SU-DHL-6 (cell line): ENCODE results near the gene ATP6V1C2.

Experiments used
- H2AFZ ChIP-seq: fragments of 200-600 bp; sonication (generic); 2 replicates; pipeline ENCODE4 v1.6.1; 2014; ENCODE audit warnings: low read depth, mild to moderate bottlenecking, moderate library complexity, mixed read lengths, antibody characterized with exemption, low read length; ENCODE audit not compliant: severe bottlenecking
- H3F3A ChIP-seq: fragments of 200-600 bp; shearing (Covaris generic); 2 replicates; pipeline ENCODE4 v1.6.0; 2016; ENCODE audit warnings: antibody characterized with exemption, mild to moderate bottlenecking; ENCODE audit not compliant: insufficient read depth
- H3K27ac ChIP-seq: fragments of 200-600 bp; sonication (generic); 2 replicates; pipeline ENCODE4 v1.5.1; 2016; ENCODE audit warnings: low read depth, mild to moderate bottlenecking, low read length, moderate library complexity, mixed read lengths
- H3K27me3 ChIP-seq: fragments of 200-600 bp; sonication (generic), shearing (Covaris generic); 2 replicates; pipeline ENCODE4 v1.6.0; 2014; ENCODE audit warnings: mild to moderate bottlenecking, low read length
- H3K36me3 ChIP-seq: fragments of 200-600 bp; sonication (generic); 2 replicates; pipeline ENCODE4 v1.6.1; 2014; ENCODE audit warnings: mild to moderate bottlenecking, low read length, mixed read lengths
- H3K4me2 ChIP-seq: fragments of 300-600, 200-600 bp; shearing (Covaris generic), sonication (generic); 2 replicates; pipeline ENCODE4 v1.6.0; 2014; ENCODE audit warnings: low read length, low read depth, mild to moderate bottlenecking; ENCODE audit not compliant: poor library complexity, severe bottlenecking
- H3K4me3 ChIP-seq: fragments of 200-600 bp; sonication (generic); 2 replicates; pipeline ENCODE4 v1.5.1; 2014; ENCODE audit warnings: antibody characterized with exemption, low read length, mild to moderate bottlenecking, mixed read lengths; ENCODE audit not compliant: insufficient read depth, poor library complexity, severe bottlenecking
- H3K79me2 ChIP-seq: fragments of 200-600 bp; sonication (generic); 2 replicates; pipeline ENCODE4 v1.6.1; 2014; ENCODE audit warnings: mild to moderate bottlenecking, low read length, moderate library complexity; ENCODE audit not compliant: insufficient read depth
- H3K9ac ChIP-seq: fragments of 200-600 bp; sonication (generic); 2 replicates; pipeline ENCODE4 v1.7.0; 2014; ENCODE audit warnings: mild to moderate bottlenecking, low read length
- H3K9me2 ChIP-seq: fragments of 200-600 bp; sonication (generic); replicated peaks from 2 replicates; pipeline ENCODE4 v1.6.1; 2014; ENCODE audit warnings: low read length; ENCODE audit not compliant: insufficient read depth
- H3K9me3 ChIP-seq: fragments of 200-600 bp; sonication (generic); 2 replicates; pipeline ENCODE4 v1.6.1; 2014; ENCODE audit warnings: low read length, mixed read lengths; ENCODE audit not compliant: insufficient read depth
- H4K20me1 ChIP-seq: fragments of 200-600 bp; sonication (generic); 2 replicates; pipeline ENCODE4 v1.6.1; 2014; ENCODE audit warnings: low read depth, mild to moderate bottlenecking, antibody characterized with exemption, low read length, moderate library complexity, mixed read lengths
- EZH2phosphoT487 ChIP-seq: fragments of 200-600 bp; sonication (generic), shearing (Covaris generic); conservative IDR thresholded peaks from 2 replicates; pipeline ENCODE4 v1.6.1; 2018; ENCODE audit warnings: mild to moderate bottlenecking, antibody characterized with exemption, low read length, moderate library complexity, mixed read lengths
- TF ChIP-seq, protein P1 (sequence below): fragments of 200-600 bp; sonication (generic); IDR thresholded peaks from one replicate; pipeline ENCODE4 v1.5.1; 2017; ENCODE audit warnings: antibody characterized with exemption, mild to moderate bottlenecking, low read length, moderate library complexity; ENCODE audit not compliant: insufficient read depth, poor library complexity, severe bottlenecking

The ATP6V1C2 gene

GRCh38 chr2:10774394-10774793, 53.0 kb downstream of the ATP6V1C2 start:
- H3K27ac ChIP-seq: no peak overlapping the region
- H4K20me1 ChIP-seq: no peaks in the 10 kb centered on the region
- TF ChIP-seq EZH2phosphoT487: no peak
- TF ChIP-seq, protein P1, sequence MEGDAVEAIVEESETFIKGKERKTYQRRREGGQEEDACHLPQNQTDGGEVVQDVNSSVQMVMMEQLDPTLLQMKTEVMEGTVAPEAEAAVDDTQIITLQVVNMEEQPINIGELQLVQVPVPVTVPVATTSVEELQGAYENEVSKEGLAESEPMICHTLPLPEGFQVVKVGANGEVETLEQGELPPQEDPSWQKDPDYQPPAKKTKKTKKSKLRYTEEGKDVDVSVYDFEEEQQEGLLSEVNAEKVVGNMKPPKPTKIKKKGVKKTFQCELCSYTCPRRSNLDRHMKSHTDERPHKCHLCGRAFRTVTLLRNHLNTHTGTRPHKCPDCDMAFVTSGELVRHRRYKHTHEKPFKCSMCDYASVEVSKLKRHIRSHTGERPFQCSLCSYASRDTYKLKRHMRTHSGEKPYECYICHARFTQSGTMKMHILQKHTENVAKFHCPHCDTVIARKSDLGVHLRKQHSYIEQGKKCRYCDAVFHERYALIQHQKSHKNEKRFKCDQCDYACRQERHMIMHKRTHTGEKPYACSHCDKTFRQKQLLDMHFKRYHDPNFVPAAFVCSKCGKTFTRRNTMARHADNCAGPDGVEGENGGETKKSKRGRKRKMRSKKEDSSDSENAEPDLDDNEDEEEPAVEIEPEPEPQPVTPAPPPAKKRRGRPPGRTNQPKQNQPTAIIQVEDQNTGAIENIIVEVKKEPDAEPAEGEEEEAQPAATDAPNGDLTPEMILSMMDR: no peak
- H3K9ac ChIP-seq: no peak overlapping the region
- H2AFZ ChIP-seq: no peak overlapping the region
- H3K9me2 ChIP-seq: no peaks in the 10 kb centered on the region
- H3K9me3 ChIP-seq: no peaks in the 10 kb centered on the region
- H3K79me2 ChIP-seq: no peaks in the 10 kb centered on the region
- no peak overlapping the region for H3K4me3 ChIP-seq
- no peaks in the 10 kb centered on the region for H3K27me3 ChIP-seq
- no peaks in the 10 kb centered on the region for H3F3A ChIP-seq
- no peak overlapping the region for H3K4me2 ChIP-seq
- no peaks in the 10 kb centered on the region for H3K36me3 ChIP-seq

- TF ChIP-seq EZH2phosphoT487: no peak
- TF ChIP-seq, protein P1: no peak
- Histone ChIP-seq H3K9me3 (no peaks in the 10 kb centered on the region), H2AFZ (no peak overlapping the region), H3K27ac (no peak overlapping the region), H3K27me3 (no peaks in the 10 kb centered on the region), H4K20me1 (no peaks in the 10 kb centered on the region), H3K4me2 (no peak overlapping the region), H3K4me3 (no peak overlapping the region), H3K79me2 (no peaks in the 10 kb centered on the region), H3K9ac (no peak overlapping the region), H3K36me3 (no peaks in the 10 kb centered on the region), H3K9me2 (no peaks in the 10 kb centered on the region), H3F3A (no peaks in the 10 kb centered on the region)
These were observed 53.8 kb downstream of the ATP6V1C2 start for GRCh38 chr2:10775021-10775780.

DNA sequence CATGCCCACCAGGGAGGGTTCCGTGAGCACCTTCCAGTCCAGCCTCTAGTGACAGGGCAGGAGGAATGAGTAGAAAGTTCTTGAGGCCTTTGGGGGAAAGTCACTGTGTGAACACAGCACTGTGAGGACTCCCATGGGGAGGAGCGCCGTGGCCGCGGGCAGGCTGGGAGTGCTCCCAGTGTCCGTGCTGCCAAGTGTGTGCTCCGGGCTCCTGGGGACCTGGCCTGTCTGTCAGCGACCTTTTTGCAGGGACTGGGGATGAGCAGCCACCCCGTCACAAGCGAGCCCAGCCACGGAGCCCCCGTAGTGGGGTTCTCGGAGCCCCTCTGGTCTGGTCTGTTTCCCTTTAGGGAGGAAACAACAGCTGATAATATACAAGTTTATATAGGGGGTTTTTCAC, 54.4 kb downstream of the ATP6V1C2 start:
- Histone ChIP-seq H3K4me2 (no peak overlapping the region), H4K20me1 (no peaks in the 10 kb centered on the region), H3K27ac (no peak overlapping the region), H3K9ac (no peak overlapping the region), H3K9me3 (no peaks in the 10 kb centered on the region), H3K36me3 (no peaks in the 10 kb centered on the region), H3K27me3 (no peaks in the 10 kb centered on the region), H3F3A (no peaks in the 10 kb centered on the region), H2AFZ (no peak overlapping the region), H3K4me3 (no peak overlapping the region), H3K9me2 (no peaks in the 10 kb centered on the region), H3K79me2 (no peaks in the 10 kb centered on the region)
- TF ChIP-seq, protein P1: no peak
- no peak for TF ChIP-seq EZH2phosphoT487
